T-cell (primary cell): ENCODE measurements around the gene PEX11B. TPM values are rescaled to one million over a fixed set of nuclear protein-coding genes. Genes with fewer than 3 reads are reported as not detected.

Experiments used
- ATAC-seq, 4 experiments: fragments of 200-7000 bp in 3 of 4; fragments of 150-1000 bp in 1 of 4; cut with Tn5 transposase; replicated peaks in 1 of 4; 1 replicate in 3 of 4; 2 replicates in 1 of 4; pipeline ENCODE4 v1.10.0; 2021; ENCODE audit warnings: moderate library complexity in 3 of 4, mild to moderate bottlenecking in 2 of 4, moderate number of reproducible peaks in 1 of 4
- CTCF ChIA-PET, 2 donors: fragments of 300-600 bp; sonication (Branson Sonifier 250); formaldehyde crosslinking; loops; one replicate each; lab custom pipeline; 2022; ENCODE audit warnings: antibody characterized with exemption in 2 of 2; lab: Charles Lee
- POLR2A ChIA-PET, 2 donors: fragments of 300-600 bp; sonication (Branson Sonifier 250); formaldehyde crosslinking; loops; one replicate each; lab custom pipeline; 2022; ENCODE audit warnings: antibody characterized with exemption in 2 of 2; lab: Charles Lee
- DNase-seq, 35 experiments: peaks; one replicate each; pipeline versions ENCODE4 v3.0.0 to v3.0.0-alpha.2; 2013 to 2023
- H3K27ac ChIP-seq: one replicate; pipeline ENCODE4 v1.5.1; 2013; ENCODE audit warnings: low read length
- H3K27me3 ChIP-seq, 2 experiments: replicated peaks in 1 of 2; 1 replicate in 1 of 2; 2 replicates in 1 of 2; pipeline versions ENCODE4 v1.6.1 to v1.7.0; 2013; ENCODE audit warnings: low read length in 1 of 2, mixed read lengths in 1 of 2; ENCODE audit not compliant: control insufficient read depth in 2 of 2, insufficient read depth in 2 of 2; ENCODE audit errors: extremely low read depth in 1 of 2
- H3K36me3 ChIP-seq, 2 donors: 1 replicate in 1 of 2; 2 replicates in 1 of 2; pipeline versions ENCODE4 v1.6.1 to v1.7.0; 2013; ENCODE audit warnings: low read length in 1 of 2; ENCODE audit not compliant: control insufficient read depth in 2 of 2, insufficient read depth in 1 of 2; ENCODE audit errors: extremely low read depth in 1 of 2
- H3K4me1 ChIP-seq, 2 experiments: 1 replicate in 1 of 2; 2 replicates in 1 of 2; pipeline versions ENCODE4 v1.6.1 to v1.7.0; 2013; ENCODE audit warnings: low read length in 2 of 2, mixed read lengths in 1 of 2; ENCODE audit not compliant: insufficient read depth in 2 of 2, control insufficient read depth in 1 of 2; ENCODE audit errors: extremely low read depth in 1 of 2
- H3K4me3 ChIP-seq, 2 donors: 1 replicate in 1 of 2; 2 replicates in 1 of 2; pipeline versions ENCODE4 v1.5.1 to v1.7.0; 2013; ENCODE audit warnings: mild to moderate bottlenecking in 2 of 2, low read length in 1 of 2, moderate library complexity in 1 of 2; ENCODE audit not compliant: control insufficient read depth in 1 of 2; ENCODE audit errors: extremely low read depth in 1 of 2
- H3K9me3 ChIP-seq: 2 replicates; pipeline ENCODE4 v1.7.0; 2013
- H3K27ac Mint-ChIP-seq, 2 donors: one replicate each; pipeline ENCODE4 v1.8.0; 2020 to 2021; ENCODE audit warnings: mild to moderate bottlenecking in 2 of 2, mixed read lengths in 2 of 2
- H3K27me3 Mint-ChIP-seq, 2 donors: one replicate each; pipeline ENCODE4 v1.8.0; 2021 to 2022; ENCODE audit warnings: mixed read lengths in 2 of 2
- H3K36me3 Mint-ChIP-seq: one replicate; pipeline ENCODE4 v1.8.0; 2021; ENCODE audit warnings: mixed read lengths
- H3K4me1 Mint-ChIP-seq, 3 donors: one replicate each; pipeline ENCODE4 v1.8.0; 2020 to 2022; ENCODE audit warnings: mixed read lengths in 3 of 3, mild to moderate bottlenecking in 1 of 3
- H3K4me3 Mint-ChIP-seq, 3 donors: one replicate each; pipeline ENCODE4 v1.8.0; 2020 to 2022; ENCODE audit warnings: mild to moderate bottlenecking in 3 of 3, mixed read lengths in 3 of 3, moderate library complexity in 3 of 3
- H3K9me3 Mint-ChIP-seq, 3 donors: one replicate each; pipeline ENCODE4 v1.8.0; 2020 to 2022; ENCODE audit warnings: mixed read lengths in 3 of 3
- WGBS: methylation state at CpG from one replicate; pipeline ENCODE4 v1.1.5; 2013; ENCODE audit warnings: missing lambda C conversion rate; ENCODE audit not compliant: insufficient coverage; 5-methylcytosine and 5-hydroxymethylcytosine counted together
- total RNA-seq, 35 experiments: library from RNA in 6 of 35; stranded (reverse) in 6 of 35; fragments of 120-200 nt in 1 of 35; gene quantifications; one replicate each; pipeline versions ENCODE4 v1.2.1 to v1.2.4 and lab custom pipeline; 2013 to 2026

The PEX11B gene
- total RNA-seq, 5 donors from 2014 or later (not counting 1 experiment from before 2014, with no cell fraction given), result 18.8 to 36.3 (median 34.4) TPM

- Histone ChIP-seq H3K36me3 (no peaks in the 10 kb centered on the region), H3K9me3 (no peaks in the 10 kb centered on the region), H3K4me3 (no peak overlapping the region), H3K27ac (no peak overlapping the region), H3K27me3 (no peaks in the 10 kb centered on the region), H3K4me1 (peaks cover 0 to 5% of the 10 kb centered on the region in 2 experiments)
- ChIA-PET POLR2A (interaction anchor here (0.7 to 1.1 kb wide), 2 partner anchors 8 to 58 kb away, joined by 3 to 4 read pairs; no protein-coding TSS in a partner anchor), CTCF (interaction anchor here in 1 of 2 donors (0.9 to 1.0 kb wide), 2 partner anchors 31 to 46 kb away, joined by 3 read pairs; partner anchors contain the start of gene NUDT17)
- Mint-ChIP-seq H3K27ac (no peak overlapping the region), H3K27me3 (no peaks in the 10 kb centered on the region), H3K4me1 (peaks cover 0 to 5% (median 4%) of the 10 kb centered on the region in 3 donors), H3K36me3 (no peaks in the 10 kb centered on the region), H3K9me3 (no peaks in the 10 kb centered on the region), H3K4me3 (no peak overlapping the region)
- WGBS, result no CpG with 5 or more reads among the region's 1 CpG
- DNase-seq, result no peak
- ATAC-seq, result no peak
Observed at GRCh38 chr1:145891143-145891542, 27.4 kb downstream of the PEX11B start.

GRCh38 chr1:145889722-145890121, 28.8 kb downstream of the PEX11B start:
- no peaks in the 10 kb centered on the region for H3K9me3 Mint-ChIP-seq
- no CpG with 5 or more reads among the region's 3 CpGs for WGBS
- peaks cover 6 to 7% of the 10 kb centered on the region in 2 donors for H3K27me3 Mint-ChIP-seq
- DNase-seq (no peak), ATAC-seq (no peak)
- no peaks in the 10 kb centered on the region for H3K36me3 Mint-ChIP-seq
- H3K4me3 ChIP-seq, result no peak overlapping the region
- ChIA-PET CTCF (interaction anchor here in 1 of 2 donors (0.7 kb wide), 1 partner anchor 127 kb away, joined by 5 read pairs; no protein-coding TSS in a partner anchor), POLR2A (no interaction called here)
- peaks cover 9 to 17% (median 14%) of the 10 kb centered on the region in 3 donors for H3K4me1 Mint-ChIP-seq
- peaks cover 0 to 17% of the 10 kb centered on the region in 2 experiments for H3K4me1 ChIP-seq
- H3K27me3 ChIP-seq, result peaks cover 3 to 9% of the 10 kb centered on the region in 2 experiments
- H3K9me3 ChIP-seq, result no peaks in the 10 kb centered on the region
- H3K36me3 ChIP-seq, result no peaks in the 10 kb centered on the region
- H3K27ac Mint-ChIP-seq, result no peak overlapping the region
- H3K27ac ChIP-seq, result no peak overlapping the region
- H3K4me3 Mint-ChIP-seq, result no peak overlapping the region

DNA sequence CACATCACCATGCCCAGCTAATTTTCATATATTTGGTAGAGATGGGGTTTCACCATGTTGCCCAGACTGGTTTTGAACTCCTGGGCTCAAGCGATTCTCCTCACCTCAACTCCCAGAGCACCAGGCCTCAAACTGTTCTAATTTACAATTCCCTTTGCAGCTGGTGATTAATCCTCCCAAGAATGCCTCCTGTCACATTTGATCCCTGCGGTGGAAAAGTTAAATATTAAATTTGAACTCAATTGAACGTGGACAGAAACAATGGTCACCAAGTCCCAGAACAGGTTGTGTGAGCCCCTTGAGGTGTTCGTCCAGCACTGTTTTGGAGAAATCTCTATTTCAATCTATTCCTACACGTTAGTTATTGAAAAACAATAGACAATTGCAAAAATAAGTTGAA, 30.9 kb downstream of the PEX11B start:
- CTCF ChIA-PET, result interaction anchor here in 1 of 2 donors (0.7 kb wide), 1 partner anchor 104 kb away, joined by 3 read pairs; no protein-coding TSS in a partner anchor
- ATAC-seq (no peak), DNase-seq (no peak)
- Histone ChIP-seq H3K36me3 (no peaks in the 10 kb centered on the region), H3K4me1 (peaks cover 0 to 17% of the 10 kb centered on the region in 2 experiments), H3K4me3 (no peak overlapping the region), H3K27me3 (peaks cover 3 to 14% of the 10 kb centered on the region in 2 experiments), H3K27ac (no peak overlapping the region), H3K9me3 (no peaks in the 10 kb centered on the region)
- H3K9me3 Mint-ChIP-seq, result no peaks in the 10 kb centered on the region
- H3K27me3 Mint-ChIP-seq, result peaks cover 17 to 20% of the 10 kb centered on the region in 2 donors
- peaks cover 12 to 20% (median 16%) of the 10 kb centered on the region in 3 donors for H3K4me1 Mint-ChIP-seq
- H3K27ac Mint-ChIP-seq, result no peak overlapping the region
- POLR2A ChIA-PET, result no interaction called here
- 100% methylated on average over 1 of the region's 5 CpGs for WGBS
- H3K4me3 Mint-ChIP-seq, result peak overlapping the region in 2 of 3 donors; percentile 17 to 73
- H3K36me3 Mint-ChIP-seq, result no peaks in the 10 kb centered on the region

GRCh38 chr1:145886816-145887215, 31.7 kb downstream of the PEX11B start:
- Histone ChIP-seq H3K27ac (no peak overlapping the region), H3K36me3 (no peaks in the 10 kb centered on the region), H3K4me1 (peaks cover 0 to 17% of the 10 kb centered on the region in 2 experiments), H3K9me3 (no peaks in the 10 kb centered on the region), H3K4me3 (no peak overlapping the region), H3K27me3 (peaks cover 3 to 18% of the 10 kb centered on the region in 2 experiments)
- Mint-ChIP-seq H3K4me3 (peak overlapping the region; percentile 58 to 73 (median 72)), H3K4me1 (peaks cover 12 to 20% (median 16%) of the 10 kb centered on the region in 3 donors), H3K27ac (no peak overlapping the region), H3K9me3 (no peaks in the 10 kb centered on the region), H3K36me3 (no peaks in the 10 kb centered on the region), H3K27me3 (peaks cover 19 to 22% of the 10 kb centered on the region in 2 donors)
- DNase-seq, result no peak
- POLR2A ChIA-PET, result no interaction called here
- CTCF ChIA-PET, result interaction anchor here in 1 of 2 donors (0.5 to 1.6 kb wide), 4 partner anchors 8 to 41 kb away, joined by 3 to 5 read pairs (median 4); partner anchors contain the start of genes NUDT17 and PIAS3
- WGBS, result 52% methylated on average over 4 of the region's 8 CpGs
- ATAC-seq, result no peak

DNA sequence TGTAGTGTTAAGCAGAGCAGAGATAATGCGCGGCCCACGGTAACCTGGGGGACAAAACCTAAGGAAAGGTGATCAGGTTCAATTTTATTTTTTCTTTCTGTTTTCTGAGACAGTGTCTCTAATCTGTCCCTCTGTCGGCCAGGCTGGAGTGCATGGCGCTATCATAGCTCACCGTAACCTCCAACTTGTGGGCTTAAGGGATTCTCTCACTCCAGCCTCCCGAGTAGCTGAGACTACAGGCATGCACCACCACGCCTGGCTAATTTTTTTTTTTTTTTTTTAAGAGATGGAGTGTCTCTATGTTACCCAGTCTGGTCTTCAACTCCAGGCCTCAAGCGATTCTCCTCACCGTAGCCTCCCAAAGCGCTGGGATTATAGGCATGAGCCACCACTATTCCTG, 32.1 kb downstream of the PEX11B start:
- Mint-ChIP-seq H3K27ac (no peak overlapping the region), H3K27me3 (peaks cover 19 to 22% of the 10 kb centered on the region in 2 donors), H3K36me3 (no peaks in the 10 kb centered on the region), H3K4me1 (peaks cover 12 to 20% (median 16%) of the 10 kb centered on the region in 3 donors), H3K4me3 (peak overlapping the region; percentile 73 to 82 (median 80)), H3K9me3 (no peaks in the 10 kb centered on the region)
- Histone ChIP-seq H3K36me3 (no peaks in the 10 kb centered on the region), H3K4me3 (peak overlapping the region; percentile 54 to 77), H3K9me3 (no peaks in the 10 kb centered on the region), H3K27ac (no peak overlapping the region), H3K4me1 (peaks cover 0 to 17% of the 10 kb centered on the region in 2 experiments), H3K27me3 (peaks cover 3 to 18% of the 10 kb centered on the region in 2 experiments)
- CTCF ChIA-PET, result interaction anchor here in 1 of 2 donors (0.8 to 1.6 kb wide), 4 partner anchors 28 to 41 kb away, joined by 3 to 5 read pairs (median 4); partner anchors contain the start of genes NUDT17, PIAS3 and RBM8A
- POLR2A ChIA-PET, result interaction anchor here (0.6 to 0.7 kb wide), 2 partner anchors 36 to 120 kb away, joined by 3 to 6 read pairs; no protein-coding TSS in a partner anchor
- peak in 2 of 4 experiments; percentile 3 to 7 for ATAC-seq
- 40% methylated on average over 5 of the region's 11 CpGs for WGBS
- DNase-seq, result no peak

DNA sequence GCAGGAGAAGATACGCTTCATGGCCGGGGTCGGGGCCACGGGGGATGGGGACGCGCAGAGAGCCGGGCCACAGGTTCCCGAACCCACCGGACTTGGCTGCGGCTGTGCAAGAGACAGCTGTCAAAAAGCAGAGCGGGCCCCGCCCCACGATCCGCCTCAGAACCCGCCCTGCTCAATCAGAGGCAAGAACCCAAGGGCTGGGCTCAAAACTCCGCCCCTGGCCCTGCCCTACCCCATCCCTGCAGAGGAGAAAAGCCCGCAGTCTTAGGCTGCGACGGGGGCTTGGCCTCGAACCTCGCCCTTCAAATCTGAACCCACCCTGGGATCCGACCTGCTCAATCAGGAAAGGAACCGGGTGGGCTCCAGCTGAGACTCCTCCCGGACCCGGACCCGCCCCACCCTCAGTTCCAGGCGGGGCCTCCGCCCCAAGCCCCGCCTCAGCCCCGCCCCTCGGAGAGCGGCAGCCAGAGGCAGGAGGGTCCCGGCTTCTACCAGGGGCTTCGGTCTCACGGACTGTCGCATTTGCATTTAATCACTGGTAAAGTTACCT, 32.7 kb downstream of the PEX11B start, which contains the start of gene ANKRD35:
TSS of gene ANKRD35 (minus strand) at position 129 of the 550 bp plus-strand sequence. CDS start at position 21, 108 bp downstream.
- Mint-ChIP-seq H3K36me3 (no peaks in the 10 kb centered on the region), H3K9me3 (no peaks in the 10 kb centered on the region), H3K4me1 (peaks cover 12 to 20% (median 16%) of the 10 kb centered on the region in 3 donors), H3K27ac (peak within 1 kb of the TSS; percentile 22 to 48), H3K4me3 (peak within 1 kb of the TSS; percentile 73 to 82 (median 80)), H3K27me3 (peaks cover 19 to 22% of the 10 kb centered on the region in 2 donors)
- ChIA-PET POLR2A (interaction anchor here (0.6 to 1.0 kb wide), 4 partner anchors 28 to 121 kb away, joined by 3 to 6 read pairs (median 3); partner anchors contain the start of gene POLR3C (in 1 of the 2)), CTCF (interaction anchor here in 1 of 2 donors (0.7 to 1.6 kb wide), 6 partner anchors 14 to 72 kb away, joined by 3 to 5 read pairs (median 3); partner anchors contain the start of genes LIX1L, NUDT17, PIAS3 and RBM8A)
- H3K4me3 ChIP-seq, result peak within 1 kb of the TSS; percentile 54 to 77
- 0% methylated on average over 33 of the region's 36 CpGs for WGBS
- no peaks in the 10 kb centered on the region for H3K36me3 ChIP-seq
- DNase-seq, result peak; percentile 75 to 94 (median 88)
- H3K27ac ChIP-seq, result no peak within 1 kb of the TSS
- H3K9me3 ChIP-seq, result no peaks in the 10 kb centered on the region
- H3K4me1 ChIP-seq, result peaks cover 0 to 17% of the 10 kb centered on the region in 2 experiments
- H3K27me3 ChIP-seq, result peaks cover 3 to 18% of the 10 kb centered on the region in 2 experiments
- ATAC-seq, result peak; percentile 98 to 100 (median 99)
